ENCODE data around the gene TNPO3. TPM values are rescaled to one million over a fixed set of nuclear protein-coding genes. Genes with fewer than 3 reads are reported as not detected.

The TNPO3 gene
- total and polyA plus RNA-seq, 10 of the 15 experiments (the other 5 are each of a cell fraction or from before 2014, with no cell fraction given), result 17.6 to 91.8 (median 65.9) TPM

- ChIA-PET RAD21 (ENCODE audit: unreplicated experiment) (interaction anchor here (0.5 to 4.5 kb wide), 5 partner anchors 10 to 46 kb away, joined by 3 to 32 read pairs (median 6); no protein-coding TSS in a partner anchor), SMC1A (ENCODE audit: uncharacterized antibody, unreplicated experiment) (interaction anchor here (0.9 to 8.0 kb wide), 7 partner anchors 10 to 112 kb away, joined by 3 to 77 read pairs (median 29); no protein-coding TSS in a partner anchor), POLR2A (interaction anchor here (0.6 to 4.8 kb wide), 6 partner anchors 9 to 298 kb away, joined by 3 to 42 read pairs (median 4); no protein-coding TSS in a partner anchor), CTCF (interaction anchor here (0.5 to 2.5 kb wide), 4 partner anchors 11 to 157 kb away, joined by 3 to 12 read pairs (median 4); no protein-coding TSS in a partner anchor)
- in situ Hi-C loops (cut with MboI), result no loop called here
- no peak for DNase-seq (ENCODE audit: low read depth, low spot score)
- Histone ChIP-seq H3K4me1 (ENCODE audit: control insufficient read depth, insufficient read depth, low read length) (peaks cover 8% of the 10 kb centered on the region), H3K4me3 (peak overlapping the region; percentile 97), H3K27me3 (replicated peaks in 1 of 2; ENCODE audit: control insufficient read depth in 2 of 2, insufficient read depth in 2 of 2, low read length in 1 of 2) (no peaks in the 10 kb centered on the region), H2AFZ (ENCODE audit: control insufficient read depth, low read depth, low read length) (no peak overlapping the region), H3K27ac (ENCODE audit: control insufficient read depth, insufficient read depth) (no peak overlapping the region), H3K9ac (ENCODE audit: control insufficient read depth, insufficient read depth, low read length) (no peak overlapping the region; the same call in 1 of the 2 replicates), H3K79me2 (ENCODE audit: control insufficient read depth, insufficient read depth, low read length) (peaks cover 75% of the 10 kb centered on the region), H3K4me2 (ENCODE audit: control insufficient read depth, insufficient read depth) (peak overlapping the region; percentile 58), H3K36me3 (ENCODE audit: control insufficient read depth in 2 of 2, insufficient read depth in 2 of 2, low read length in 1 of 2) (peaks cover 0 to 10% of the 10 kb centered on the region in 2 experiments; a peak in 2 of 4 replicates), H3K9me3 (replicated peaks; ENCODE audit: control insufficient read depth, insufficient read depth, low read length) (no peaks in the 10 kb centered on the region), H4K20me1 (ENCODE audit: control insufficient read depth, insufficient read depth) (peaks cover 4% of the 10 kb centered on the region)
- FAIRE-seq, result no peak
- intact Hi-C loops (cut with micrococcal nuclease; ENCODE audit: unreplicated experiment), result loop anchor here (5.0 kb wide), 1 partner anchor 40 kb away; no protein-coding TSS in a partner anchor
- TF ChIP-seq KLF5 (IDR thresholded peaks at IDR 0.05; ENCODE audit: partially characterized antibody), result no peak
- no peak for TF ChIP-seq NFXL1 (IDR thresholded peaks at IDR 0.05; ENCODE audit: borderline replicate concordance)
- no peak for TF ChIP-seq MTA3 (IDR thresholded peaks at IDR 0.05; ENCODE audit: borderline replicate concordance, low read length)
- TF ChIP-seq RUNX3 (IDR thresholded peaks at IDR 0.05; ENCODE audit: low read length), result no peak
- no peak for TF ChIP-seq KDM1A (IDR thresholded peaks at IDR 0.05; ENCODE audit: borderline replicate concordance)
- TF ChIP-seq SMAD1 (IDR thresholded peaks at IDR 0.05; ENCODE audit: low read depth, partially characterized antibody), result no peak
- no peak for TF ChIP-seq LARP7 (IDR thresholded peaks at IDR 0.05)
- TF ChIP-seq CHD2 (IDR thresholded peaks at IDR 0.05; ENCODE audit: borderline replicate concordance, low read depth, low read length), result no peak
- TF ChIP-seq ATF2 (IDR thresholded peaks at IDR 0.05; ENCODE audit: low read length), result no peak
- TF ChIP-seq CHD1 (IDR thresholded peaks at IDR 0.05; ENCODE audit: low read depth, low read length), result no peak
- TF ChIP-seq ZNF384 (IDR thresholded peaks at IDR 0.05; ENCODE audit: borderline replicate concordance, low read depth, low read length), result no peak
- no peak for TF ChIP-seq ZZZ3 (IDR thresholded peaks at IDR 0.05; ENCODE audit: control insufficient read depth, insufficient read length, low read depth)
- TF ChIP-seq NR2C2 (IDR thresholded peaks at IDR 0.05; ENCODE audit: borderline replicate concordance, control insufficient read depth, insufficient read length, low read depth), result no peak
- no peak for TF ChIP-seq CBX5 (IDR thresholded peaks at IDR 0.05; ENCODE audit: low read depth)
- no peak for TF ChIP-seq HDGF (IDR thresholded peaks at IDR 0.05)
- TF ChIP-seq SRF (IDR thresholded peaks at IDR 0.05; ENCODE audit: low read depth in 2 of 2, low read length in 2 of 2), result no peak
- BruUV-seq (replicated peaks), result no TSS peak
- ATAC-seq, result no peak
- 71% methylated on average over 1 of the region's 1 CpG for WGBS (ENCODE audit: insufficient coverage, insufficient replicate concordance, low lambda C conversion rate, missing lambda C conversion rate)
These were observed 2.5 kb downstream of the TNPO3 start for GRCh38 chr7:129052441-129052840.
